HEK293T (cell line): ENCODE data around the gene CC2D2A.

Experiments
- CTCF ChIA-PET: fragments of 350-600 bp; formaldehyde crosslinking; extraction: SDS; loops from one replicate; lab custom pipeline; 2021; ENCODE audit warnings: antibody characterized with exemption, inconsistent platforms; lab: Yijun Ruan, JAX
- POLR2A ChIA-PET: fragments of 350-600 bp; formaldehyde crosslinking; extraction: SDS; loops from one replicate; lab custom pipeline; 2020; ENCODE audit warnings: antibody characterized with exemption, inconsistent platforms; lab: Yijun Ruan, JAX
- DNase-seq: peaks from one replicate; pipeline ENCODE4 v3.0.0; 2012; ENCODE audit warnings: mixed read lengths; ENCODE audit errors: extremely low spot score
- ARNT ChIP-seq: fragments of 450-650 bp; IDR thresholded peaks from 2 replicates; pipeline ENCODE4 v1.6.1; 2017; ENCODE audit warnings: mild to moderate bottlenecking
- BHLHE40 ChIP-seq: fragments of 450-650 bp; IDR thresholded peaks from 2 replicates; pipeline ENCODE4 v1.6.1; 2016; ENCODE audit warnings: mild to moderate bottlenecking, moderate library complexity, borderline replicate concordance
- CTBP1 ChIP-seq: fragments of 450-650 bp; IDR thresholded peaks from 2 replicates; pipeline ENCODE4 v1.6.1; 2016; ENCODE audit warnings: borderline replicate concordance
- ELF4 ChIP-seq: fragments of 450-650 bp; IDR thresholded peaks from 2 replicates; pipeline ENCODE4 v1.6.1; 2017; ENCODE audit warnings: antibody characterized with exemption
- FOXA1 ChIP-seq: fragments of 450-650 bp; IDR thresholded peaks from 2 replicates; pipeline ENCODE4 v1.6.1; 2016; ENCODE audit warnings: mild to moderate bottlenecking
- FOXK2 ChIP-seq: fragments of 450-650 bp; IDR thresholded peaks from 2 replicates; pipeline ENCODE4 v1.6.1; 2016; ENCODE audit warnings: mild to moderate bottlenecking
- FOXM1 ChIP-seq: fragments of 450-650 bp; IDR thresholded peaks from 2 replicates; pipeline ENCODE4 v1.6.1; 2017; ENCODE audit warnings: mild to moderate bottlenecking, borderline replicate concordance
- HDGF ChIP-seq: fragments of 450-650 bp; IDR thresholded peaks from 2 replicates; pipeline ENCODE4 v1.6.1; 2017; ENCODE audit warnings: antibody characterized with exemption, borderline replicate concordance
- L3MBTL2 ChIP-seq: fragments of 450-650 bp; conservative IDR thresholded peaks from 2 replicates; pipeline ENCODE4 v1.6.1; 2016; ENCODE audit warnings: mild to moderate bottlenecking
- LEF1 ChIP-seq: fragments of 450-650 bp; IDR thresholded peaks from 2 replicates; pipeline ENCODE4 v1.6.1; 2017; ENCODE audit warnings: mild to moderate bottlenecking, borderline replicate concordance
- NFRKB ChIP-seq: fragments of 450-650 bp; IDR thresholded peaks from 2 replicates; pipeline ENCODE4 v1.6.1; 2016; ENCODE audit warnings: mild to moderate bottlenecking, moderate library complexity
- SP1 ChIP-seq: fragments of 450-650 bp; IDR thresholded peaks from 2 replicates; pipeline ENCODE4 v1.6.1; 2017
- SUZ12 ChIP-seq: fragments of 450-650 bp; IDR thresholded peaks from 2 replicates; pipeline ENCODE4 v1.6.1; 2016; ENCODE audit warnings: mild to moderate bottlenecking
- TARDBP ChIP-seq: fragments of 450-650 bp; IDR thresholded peaks from 2 replicates; pipeline ENCODE4 v1.6.1; 2016
- ZNF384 ChIP-seq: fragments of 450-650 bp; IDR thresholded peaks from 2 replicates; pipeline ENCODE4 v1.6.1; 2016
- TF ChIP-seq, protein P1 (sequence below): fragments of 450-650 bp; IDR thresholded peaks from 2 replicates; pipeline ENCODE4 v1.6.1; 2016

Gene CC2D2A

DNA sequence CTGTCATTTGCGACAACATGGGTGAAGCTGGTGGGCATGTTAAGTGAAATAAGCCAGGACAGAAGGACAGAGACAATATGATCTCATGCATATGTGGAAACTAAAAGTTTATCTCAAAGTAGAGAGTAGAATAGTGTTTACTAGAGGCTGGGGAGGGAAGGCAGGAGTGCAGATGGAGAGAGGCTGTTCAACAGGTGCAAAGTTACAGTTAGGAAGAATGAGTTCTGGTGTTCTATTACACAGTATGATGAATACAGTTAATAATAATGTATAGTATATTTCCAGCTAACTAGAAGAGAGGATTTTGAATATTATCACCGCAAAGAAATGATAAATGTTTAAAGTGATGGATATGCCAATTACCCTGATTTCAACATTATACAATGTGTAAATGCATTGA, 115.6 kb downstream of the CC2D2A start:
- TF ChIP-seq ELF4 (no peak), L3MBTL2 (no peak), SUZ12 (no peak), SP1 (no peak), TARDBP (no peak), FOXK2 (no peak), FOXM1 (no peak), NFRKB (no peak), BHLHE40 (no peak), LEF1 (no peak), HDGF (no peak), ARNT (no peak), ZNF384 (no peak), FOXA1 (no peak)
- TF ChIP-seq, protein P1, sequence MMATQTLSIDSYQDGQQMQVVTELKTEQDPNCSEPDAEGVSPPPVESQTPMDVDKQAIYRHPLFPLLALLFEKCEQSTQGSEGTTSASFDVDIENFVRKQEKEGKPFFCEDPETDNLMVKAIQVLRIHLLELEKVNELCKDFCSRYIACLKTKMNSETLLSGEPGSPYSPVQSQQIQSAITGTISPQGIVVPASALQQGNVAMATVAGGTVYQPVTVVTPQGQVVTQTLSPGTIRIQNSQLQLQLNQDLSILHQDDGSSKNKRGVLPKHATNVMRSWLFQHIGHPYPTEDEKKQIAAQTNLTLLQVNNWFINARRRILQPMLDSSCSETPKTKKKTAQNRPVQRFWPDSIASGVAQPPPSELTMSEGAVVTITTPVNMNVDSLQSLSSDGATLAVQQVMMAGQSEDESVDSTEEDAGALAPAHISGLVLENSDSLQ = no peak
- ChIA-PET CTCF (no interaction called here), POLR2A (no interaction called here)
- no peak for DNase-seq

DNA sequence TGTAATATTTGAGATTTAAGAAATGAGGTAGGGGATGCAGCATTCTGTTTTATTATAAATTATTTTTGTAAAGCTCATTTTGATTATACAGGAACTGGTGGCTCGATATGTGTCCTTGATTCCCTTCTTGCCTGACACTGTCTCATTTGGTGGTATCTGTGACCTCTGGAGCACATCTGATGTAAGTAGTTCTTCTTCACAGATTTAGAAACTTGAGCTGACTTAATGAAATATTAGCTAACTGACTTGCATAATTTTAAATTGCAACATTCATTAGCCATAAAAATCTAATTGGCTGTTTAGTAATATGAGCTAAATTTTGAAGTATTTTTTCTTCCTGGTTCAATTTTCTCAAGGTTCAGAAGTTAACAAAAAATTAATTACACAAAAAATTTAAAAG, 116.4 kb downstream of the CC2D2A start:
- TF ChIP-seq FOXA1 (no peak), TARDBP (no peak), FOXM1 (no peak), NFRKB (no peak), ARNT (no peak)
- TF ChIP-seq, protein P1 = no peak
- ChIA-PET POLR2A (no interaction called here), CTCF (no interaction called here)
- no peak for DNase-seq

DNA sequence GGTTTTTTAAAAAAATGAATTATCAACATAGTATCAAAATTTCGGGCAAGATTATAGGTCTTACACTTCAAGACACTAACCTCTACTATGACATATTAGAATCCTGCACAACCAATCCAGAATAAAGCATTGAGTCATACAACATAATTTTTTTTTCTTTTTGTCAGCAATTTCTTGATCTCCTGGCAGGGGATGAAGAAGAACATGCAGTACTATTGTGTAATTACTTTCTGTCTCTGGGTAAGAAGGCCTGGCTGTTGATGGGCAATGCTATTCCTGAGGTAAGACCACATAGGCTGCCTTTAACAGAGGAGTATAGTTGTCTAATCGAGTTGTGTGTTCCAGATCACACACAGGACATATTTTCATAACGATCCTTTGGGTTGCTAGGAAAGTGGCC, 118.0 kb downstream of the CC2D2A start:
- TF ChIP-seq SP1 (no peak), FOXA1 (no peak), ZNF384 (no peak)
- POLR2A ChIA-PET = no interaction called here
- DNase-seq = no peak
- CTCF ChIA-PET = no interaction called here

DNA sequence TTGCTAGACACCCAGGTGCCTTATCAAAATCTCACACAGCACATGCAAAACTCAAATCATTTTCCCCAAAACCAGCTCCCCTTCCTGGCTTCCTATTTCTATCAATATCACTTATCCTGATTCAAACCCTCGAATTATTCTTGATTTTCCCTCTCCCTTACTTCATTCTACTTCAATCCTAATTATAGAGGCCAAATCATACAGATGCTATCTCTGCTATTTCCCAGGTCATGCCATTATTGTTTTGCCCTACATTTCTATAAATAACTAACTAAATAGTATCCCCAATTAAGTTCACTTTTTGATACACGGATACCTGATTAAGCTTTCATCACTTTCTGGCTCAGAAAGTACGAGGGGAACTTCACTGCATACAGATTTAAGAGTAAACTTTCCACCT, 123.1 kb downstream of the CC2D2A start:
- TF ChIP-seq ELF4 (no peak), ZNF384 (no peak), BHLHE40 (no peak), SP1 (no peak), TARDBP (no peak), FOXK2 (no peak), HDGF (no peak), CTBP1 (no peak), NFRKB (no peak)
- TF ChIP-seq, protein P1 = no peak
- DNase-seq = no peak
- ChIA-PET CTCF (no interaction called here), POLR2A (no interaction called here)

DNA sequence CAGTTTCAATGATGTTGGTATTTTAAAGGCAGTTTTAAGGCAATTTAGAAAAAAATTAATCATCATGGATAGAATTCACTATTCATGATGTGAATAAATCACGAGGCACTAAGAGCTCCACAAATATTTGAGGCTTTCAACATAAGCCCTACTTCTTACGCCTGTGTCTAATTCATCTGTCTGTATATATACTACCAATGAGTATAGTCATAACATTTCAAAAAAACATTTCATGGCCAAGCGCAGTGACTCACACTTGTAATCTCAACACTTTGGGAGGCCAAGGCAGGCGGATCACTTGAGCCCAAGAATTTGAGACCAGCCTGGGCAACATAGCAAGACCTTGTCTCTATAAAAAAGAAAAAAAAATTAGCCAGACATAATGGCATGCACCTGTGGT, 129.0 kb downstream of the CC2D2A start:
- POLR2A ChIA-PET = no interaction called here
- no peak for TF ChIP-seq ZNF384
- no peak for TF ChIP-seq FOXA1
- no peak for TF ChIP-seq LEF1
- TF ChIP-seq SUZ12 = no peak
- no peak for TF ChIP-seq NFRKB
- no peak for TF ChIP-seq CTBP1
- no peak for TF ChIP-seq L3MBTL2
- no peak for TF ChIP-seq BHLHE40
- TF ChIP-seq ARNT = no peak
- TF ChIP-seq TARDBP = no peak
- no peak for TF ChIP-seq HDGF
- no peak for TF ChIP-seq ELF4
- no peak for TF ChIP-seq FOXK2
- TF ChIP-seq, protein P1 = no peak
- TF ChIP-seq FOXM1 = no peak
- TF ChIP-seq SP1 = no peak
- no peak for DNase-seq
- CTCF ChIA-PET = no interaction called here

DNA sequence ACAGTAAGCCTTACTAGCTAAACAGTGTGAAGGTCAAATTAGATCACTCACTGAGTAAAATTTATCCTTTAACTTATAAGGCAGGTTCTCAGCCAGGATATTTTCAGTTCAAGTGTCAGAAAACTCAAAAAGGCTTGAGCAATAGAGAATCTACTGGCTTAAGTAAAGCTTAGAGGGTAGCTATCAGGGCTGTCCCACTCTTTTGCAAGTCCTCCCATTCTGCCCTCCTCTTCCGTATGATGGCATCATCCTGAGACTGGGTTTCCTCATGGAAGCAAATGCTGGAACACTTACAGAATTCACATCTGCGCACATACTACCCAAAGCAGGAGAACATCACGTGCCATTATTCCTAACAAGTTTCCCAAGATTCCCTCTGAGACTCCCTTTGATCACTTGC, 130.5 kb downstream of the CC2D2A start:
- TF ChIP-seq ZNF384 (no peak), NFRKB (no peak), FOXA1 (no peak), FOXK2 (no peak), LEF1 (no peak), L3MBTL2 (no peak), SP1 (no peak), BHLHE40 (no peak), HDGF (no peak), CTBP1 (no peak), SUZ12 (no peak), ARNT (no peak), FOXM1 (no peak), ELF4 (no peak), TARDBP (no peak)
- TF ChIP-seq, protein P1 = no peak
- DNase-seq = no peak
- POLR2A ChIA-PET = no interaction called here
- CTCF ChIA-PET = no interaction called here
